Upper lobe of left lung (tissue), 4 donors: ENCODE data around the gene ST6GALNAC3.

ENCODE experiments used
- CTCF ChIP-seq, 6 experiments: fragments of 450-650 bp in 4 of 6; fragments of 200-600 bp in 2 of 6; sonication (generic) in 2 of 6; IDR thresholded peaks; one replicate each; pipeline ENCODE4 v1.5.1; 2016 to 2019; ENCODE audit warnings: antibody characterized with exemption in 6 of 6
- POLR2A ChIP-seq, 4 donors: fragments of 450-650 bp; IDR thresholded peaks; one replicate each; pipeline ENCODE4 v1.5.1; 2016 to 2017; ENCODE audit warnings: antibody characterized with exemption in 4 of 4, mild to moderate bottlenecking in 2 of 4

- no peak for TF ChIP-seq POLR2A (IDR thresholded peaks at IDR 0.05)
- no peak for TF ChIP-seq CTCF (IDR thresholded peaks at IDR 0.05)
Observed at GRCh38 chr1:76095802-76096201, 21.3 kb downstream of the ST6GALNAC3 start.
